ENCODE results near the gene GMDS.

GRCh38 chr6:1997702-1998101 lies 247.7 kb downstream of the GMDS start:
- no peak for TF ChIP-seq CTCF (IDR thresholded peaks at IDR 0.05)
- no peak for TF ChIP-seq POLR2A (IDR thresholded peaks at IDR 0.05)

Data from heart left ventricle (tissue), 13 donors.